ENCODE measurements around the gene TBL3.
"Not testable (repeated sequence)": the region's sequence is repeated elsewhere in the genome, so short reads cannot be mapped to it uniquely, and the experiment has no call there.

Gene TBL3

DNA sequence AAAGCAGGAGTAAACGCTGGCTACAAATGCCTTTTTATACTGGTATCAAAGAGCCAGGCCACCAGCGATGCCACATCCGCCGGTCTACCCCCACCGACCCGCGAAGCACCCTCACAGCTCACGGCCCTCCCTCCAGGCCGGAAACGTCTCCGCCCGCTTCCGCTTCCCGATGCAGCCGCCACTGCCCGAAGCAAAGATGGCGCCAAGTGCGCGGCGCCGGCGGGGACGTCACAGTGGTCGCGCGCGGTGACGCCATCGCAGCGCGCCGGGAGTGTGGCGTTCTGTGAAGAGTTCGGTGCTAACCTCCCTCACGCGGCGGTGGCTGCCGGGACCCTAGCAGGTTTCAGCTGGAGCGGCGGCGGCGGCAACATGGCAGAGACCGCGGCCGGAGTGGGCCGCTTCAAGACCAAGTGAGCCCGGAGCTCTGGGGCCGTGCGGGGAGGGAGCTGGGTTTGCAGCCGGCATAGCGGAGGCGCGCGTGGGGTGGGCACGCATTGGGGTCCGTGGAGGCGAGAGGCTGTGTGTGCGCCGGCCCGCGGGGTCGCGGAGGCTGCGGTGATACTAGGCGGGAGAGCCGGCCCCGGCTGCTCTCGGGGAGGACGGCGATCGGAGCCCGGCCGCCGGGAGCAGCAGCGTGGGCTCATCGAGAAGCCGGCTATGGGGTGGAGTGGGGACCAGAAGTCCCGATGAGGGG lies at the start of gene TBL3:
TBL3 (plus strand) TSS at position 258 of the 694 bp plus-strand sequence; CDS start at position 370, 112 bp downstream.
- peak; percentile 80 for DNase-seq

- DNase-seq: no peak
Measured at GRCh38 chr16:1922357-1922756, 49.5 kb upstream of the TBL3 start.

DNA sequence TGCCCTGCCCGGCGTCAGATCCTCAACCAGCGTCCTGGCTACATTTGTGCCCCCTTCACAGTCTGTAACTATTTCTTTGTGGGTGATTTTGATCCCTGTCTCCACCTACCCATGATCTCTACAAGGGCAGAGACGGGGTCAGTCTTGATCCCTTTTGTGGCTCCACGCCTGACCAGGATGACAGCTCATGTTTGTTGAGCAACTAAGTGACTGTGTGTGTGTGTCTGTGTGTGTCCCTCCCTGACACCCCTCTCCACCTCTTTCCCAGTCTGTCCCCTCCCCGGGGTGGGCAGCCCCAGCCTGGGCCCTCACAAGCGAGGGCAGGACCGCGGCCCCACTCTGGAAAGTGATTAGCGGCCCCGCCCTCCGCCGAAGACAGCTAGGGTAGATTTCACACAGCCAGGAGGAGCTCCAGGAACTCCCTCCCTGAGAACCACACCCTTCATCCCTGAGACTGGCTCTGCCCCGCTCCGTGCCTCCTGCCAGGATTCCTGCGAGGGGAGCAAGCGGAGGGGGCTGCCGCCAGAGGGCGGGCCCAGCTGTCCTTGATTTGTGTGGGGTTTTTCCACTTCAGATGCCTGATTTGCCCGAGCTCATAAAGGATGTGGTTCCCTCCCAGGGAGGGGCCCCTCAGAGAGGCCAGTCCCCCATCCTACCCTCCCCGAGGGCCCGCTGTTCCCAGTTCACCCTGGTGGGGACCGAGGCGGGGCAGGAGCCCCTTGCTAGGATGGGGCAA lies 48.4 kb upstream of the TBL3 start:
- no peak for DNase-seq

GRCh38 chr16:1924095-1924494 lies 47.8 kb upstream of the TBL3 start:
- no peak for DNase-seq

- DNase-seq: no peak
Measured at GRCh38 chr16:1926271-1926670, 45.6 kb upstream of the TBL3 start.

DNA sequence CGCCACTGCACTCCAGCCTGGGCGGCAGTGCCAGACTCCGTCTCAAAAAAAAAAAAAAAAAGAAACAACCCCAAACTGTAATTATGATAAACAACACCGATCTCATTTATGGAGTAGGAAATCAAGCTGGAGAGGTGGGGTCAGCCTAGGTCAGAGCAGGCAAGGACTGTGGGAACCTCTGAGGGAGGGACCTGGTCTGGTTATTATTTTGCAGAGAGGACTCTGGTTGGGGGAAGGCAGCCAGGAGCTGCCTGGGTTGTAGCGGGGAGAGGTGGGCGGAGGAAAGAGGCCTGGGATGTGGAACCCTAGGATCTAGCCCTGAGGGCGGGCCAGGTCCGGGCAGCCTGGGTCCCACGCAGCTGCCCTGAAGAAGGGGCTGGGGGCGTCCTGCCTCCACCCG lies 42.7 kb upstream of the TBL3 start:
- no peak for DNase-seq

DNA sequence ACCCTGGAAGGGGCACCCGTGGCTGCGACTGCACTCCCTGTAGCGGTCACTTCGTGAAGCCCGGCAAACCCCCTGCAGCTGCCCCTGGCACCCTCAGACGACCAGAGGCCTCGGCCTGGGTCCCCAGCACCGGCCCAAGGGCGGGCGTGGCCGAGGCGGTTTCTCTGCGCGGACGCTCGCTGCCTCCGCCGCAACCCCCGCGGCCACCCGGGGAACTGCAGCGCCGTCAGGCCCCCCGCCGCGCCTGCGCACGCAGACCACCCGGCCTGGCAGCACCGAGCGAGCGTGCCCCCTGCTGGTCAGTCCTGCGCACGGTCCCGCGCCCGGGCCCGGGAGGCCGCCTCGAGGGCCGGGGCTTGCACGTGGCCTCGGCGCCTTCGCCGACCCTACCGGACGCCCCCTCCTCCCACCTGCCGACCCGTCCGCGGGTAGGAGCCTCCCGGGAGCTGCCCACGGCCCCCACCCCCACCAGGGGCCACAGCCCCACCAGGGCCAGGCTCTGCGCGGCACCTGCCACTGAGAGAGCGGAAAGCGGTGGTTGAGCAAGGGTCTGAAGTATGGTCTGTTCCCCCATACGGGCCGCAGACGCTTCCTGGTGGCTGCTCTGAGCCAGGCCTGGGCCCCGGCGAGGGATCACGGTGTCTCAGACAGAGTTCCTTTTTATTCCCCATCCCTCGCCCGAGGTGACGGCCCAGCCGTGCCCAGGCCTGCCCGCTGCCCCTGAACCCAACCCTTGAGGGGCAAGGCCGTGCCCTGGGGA lies 42.1 kb upstream of the TBL3 start:
- peak; percentile 33 for DNase-seq

DNA sequence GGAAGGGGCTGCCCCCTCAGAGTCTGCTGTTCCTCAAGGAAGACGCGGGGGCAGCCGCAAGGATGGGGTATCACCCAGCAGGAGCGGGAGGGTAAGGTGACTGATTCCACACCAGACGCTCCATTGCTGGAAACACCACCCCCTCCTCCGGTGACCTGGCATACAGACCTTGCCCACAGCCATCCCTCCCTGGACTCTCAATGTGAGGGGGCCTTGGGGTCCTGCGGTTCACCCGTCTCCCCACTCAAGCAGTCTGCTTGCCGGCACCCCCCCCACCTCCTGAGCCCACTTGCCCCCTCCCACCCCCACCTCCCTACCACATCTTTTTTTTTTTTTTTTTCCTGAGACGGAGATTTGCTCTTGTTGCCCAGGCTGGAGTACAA lies 41.5 kb upstream of the TBL3 start:
- DNase-seq: no peak

GRCh38 chr16:1932050-1933028 lies 39.5 kb upstream of the TBL3 start:
- DNase-seq: no peak

DNA sequence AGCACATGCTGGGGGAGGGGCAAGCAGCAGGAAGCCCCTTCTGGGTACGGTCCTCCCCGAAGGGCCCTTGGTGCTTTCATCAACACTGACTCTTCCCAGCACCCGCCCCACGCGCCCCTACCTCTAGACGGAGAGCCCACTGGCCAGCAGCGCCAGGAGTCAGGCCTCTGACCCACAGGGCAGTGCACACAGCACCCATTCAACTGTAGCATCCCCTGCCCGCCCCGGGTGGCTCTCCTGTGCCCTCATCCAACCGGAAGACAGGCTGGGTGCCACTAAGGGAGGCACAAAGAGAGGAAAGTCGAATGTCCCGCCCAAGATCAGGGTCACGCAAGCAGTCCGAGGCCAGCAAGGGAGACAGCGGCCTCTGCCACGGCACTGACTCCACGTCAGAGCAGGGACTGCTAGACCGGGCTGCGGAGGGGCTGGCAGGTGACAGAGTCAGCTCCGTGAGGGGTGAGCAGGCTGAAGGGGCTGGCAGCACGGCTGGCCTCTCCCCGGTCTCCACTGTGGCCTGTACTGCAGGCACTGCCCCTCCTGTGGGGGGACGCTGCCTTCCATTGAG lies 38.7 kb upstream of the TBL3 start:
- no peak for DNase-seq

DNA sequence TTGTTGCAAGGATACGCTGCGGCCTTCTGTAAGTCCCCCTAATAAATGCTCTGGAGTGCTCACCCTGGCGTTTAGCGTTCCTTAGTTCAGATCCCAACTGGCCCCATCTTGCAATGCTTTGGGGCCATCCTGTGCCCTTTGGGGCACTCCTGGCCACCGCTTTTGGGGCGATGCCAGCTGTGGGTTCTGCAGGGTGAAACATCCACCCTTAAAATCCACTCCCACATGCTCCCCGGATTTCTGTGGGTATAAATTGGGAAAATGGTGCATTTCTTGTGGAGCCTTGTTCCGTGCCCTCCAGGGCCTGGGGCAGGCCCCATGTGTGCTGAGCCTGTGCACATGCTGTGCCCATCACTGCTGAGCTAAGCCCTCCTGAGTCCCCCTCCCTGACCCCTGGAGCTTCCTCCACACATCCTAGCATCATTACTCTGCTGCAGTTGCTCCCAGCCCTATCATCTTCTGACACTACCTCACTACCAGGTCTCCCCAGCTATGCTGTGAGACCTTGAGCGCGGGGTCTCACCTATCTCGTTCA lies 34.8 kb upstream of the TBL3 start:
- no peak for DNase-seq

DNA sequence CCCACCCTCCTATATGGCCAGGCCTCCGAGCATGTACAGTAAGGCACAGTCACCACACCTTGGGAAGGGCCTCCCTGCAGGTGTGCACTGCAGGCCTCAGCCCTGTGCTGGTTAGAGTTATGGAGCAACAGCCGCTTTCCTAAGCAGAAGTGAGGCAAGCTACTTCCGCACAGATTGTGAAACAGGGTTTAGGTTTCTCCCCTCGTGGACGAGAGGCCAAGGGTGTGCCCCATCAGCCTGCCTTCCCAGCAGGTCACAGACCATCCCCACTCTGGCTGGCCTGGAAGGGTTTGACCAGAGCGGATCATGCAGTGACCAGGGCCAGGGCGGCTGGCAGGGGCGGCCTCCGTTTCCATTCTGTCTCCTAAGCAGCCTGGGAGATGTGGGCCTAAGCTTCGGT lies 33.5 kb upstream of the TBL3 start:
- no peak for DNase-seq

- DNase-seq: no peak
Measured at GRCh38 chr16:1938910-1939309, 32.9 kb upstream of the TBL3 start.

DNA sequence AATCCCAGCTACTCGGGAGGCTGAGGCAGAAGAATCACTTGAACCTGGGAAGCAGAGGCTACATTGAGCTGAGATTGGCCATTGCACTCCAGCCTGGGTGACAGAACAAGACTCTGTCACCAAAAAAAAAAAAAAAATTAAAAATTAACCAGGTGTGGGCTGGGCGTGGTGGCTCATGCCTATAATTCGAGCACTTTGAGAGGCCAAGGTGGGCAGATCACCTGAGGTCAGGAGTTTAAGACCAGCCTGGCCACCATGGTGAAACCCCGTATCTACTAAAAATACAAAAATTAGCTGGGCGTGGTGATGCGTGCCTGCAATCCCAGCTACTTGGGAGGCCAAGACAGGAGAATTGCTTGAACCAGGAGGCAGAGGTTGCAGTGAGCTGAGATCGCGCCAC lies 32.0 kb upstream of the TBL3 start:
- DNase-seq: not testable (repeated sequence)

GRCh38 chr16:1940273-1941161 lies 31.3 kb upstream of the TBL3 start:
- no peak for DNase-seq

- DNase-seq: no peak
Measured at GRCh38 chr16:1941162-1942046, 30.4 kb upstream of the TBL3 start.

DNA sequence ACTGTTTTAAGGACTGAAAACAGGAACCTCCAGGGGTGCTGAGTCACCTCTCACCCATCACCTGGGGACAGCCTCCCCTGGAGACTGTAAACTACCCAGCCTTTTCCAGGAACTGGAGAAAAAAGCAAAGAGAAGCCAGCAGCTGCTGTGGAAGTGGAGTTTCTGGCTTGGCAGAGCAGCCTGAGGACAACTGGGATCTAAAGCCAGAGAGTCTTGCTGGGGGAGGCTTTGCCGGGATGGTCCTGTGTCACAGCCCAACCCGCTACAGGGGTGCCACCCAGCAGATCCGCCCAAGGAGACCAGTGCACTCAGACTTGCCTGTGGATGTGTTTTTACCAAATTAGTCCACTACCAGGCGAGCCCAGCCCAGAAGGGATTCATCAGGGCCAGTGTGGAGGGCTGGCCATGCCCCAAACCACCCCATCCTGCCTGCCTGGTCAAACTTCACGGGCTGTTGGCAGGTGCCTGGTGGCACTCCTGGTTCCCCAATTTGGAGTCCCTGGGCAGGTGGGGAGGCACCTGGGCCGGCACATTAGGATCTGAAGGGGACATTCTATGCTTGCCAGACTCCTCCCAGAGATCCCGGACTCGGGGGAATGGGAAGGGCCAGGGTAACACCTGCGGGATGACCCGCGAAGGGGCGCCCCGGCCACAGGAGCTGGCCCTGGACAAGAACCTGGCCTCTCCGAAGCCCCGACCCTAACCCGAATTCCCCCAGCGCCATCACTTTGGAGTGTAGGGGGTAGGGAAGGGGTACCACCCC lies 29.6 kb upstream of the TBL3 start:
- no peak for DNase-seq

GRCh38 chr16:1942810-1943726 lies 28.8 kb upstream of the TBL3 start, which contains the start of gene MSRB1:
Gene MSRB1 (minus strand): TSS chr16:1943199. CDS start chr16:1943156, 43 bp downstream.
- peak; percentile 93 for DNase-seq
